HepG2 (cell line): ENCODE measurements around the gene SDC3. TPM values are rescaled to one million over a fixed set of nuclear protein-coding genes. Genes with fewer than 3 reads are reported as not detected.

Experiments
- AGO2 ChIP-seq: fragments of 200-400 bp; formaldehyde crosslinking; optimal IDR thresholded peaks from 2 replicates; pipeline ENCODE3; 2017; ENCODE audit warnings: mild to moderate bottlenecking, low read depth, low read length, moderate library complexity
- CCAR2 ChIP-seq: fragments of 200-400 bp; formaldehyde crosslinking; optimal IDR thresholded peaks from 2 replicates; pipeline ENCODE3; 2018; ENCODE audit warnings: low read depth, mild to moderate bottlenecking, low read length, moderate library complexity
- DR1 ChIP-seq: sonication (generic); formaldehyde crosslinking; IDR thresholded peaks from 2 replicates; pipeline ENCODE4 v1.8.0; 2021; ENCODE audit warnings: mild to moderate bottlenecking, missing genetic modification reagents, inconsistent platforms
- FOXP1 ChIP-seq, 2 experiments: fragments of 450-650 bp in 1 of 2; IDR thresholded peaks; 2 replicates each; pipeline ENCODE4 v1.6.1; 2017 to 2018; ENCODE audit warnings: antibody characterized with exemption in 1 of 2
- HNF4A ChIP-seq: sonication (generic); formaldehyde crosslinking; IDR thresholded peaks from 2 replicates; pipeline ENCODE4 v1.4.0; 2020; ENCODE audit warnings: missing genetic modification reagents
- MEIS2 ChIP-seq: sonication (generic); formaldehyde crosslinking; IDR thresholded peaks from 2 replicates; pipeline ENCODE4 v1.9.0; 2021; ENCODE audit warnings: mild to moderate bottlenecking, missing genetic modification reagents
- NONO ChIP-seq, 2 experiments: fragments of 450-650 bp in 1 of 2; sonication (generic) in 1 of 2; formaldehyde crosslinking in 1 of 2; IDR thresholded peaks in 1 of 2; conservative IDR thresholded peaks in 1 of 2; 2 replicates each; pipeline versions ENCODE4 v1.6.1 to v1.8.0; 2017 to 2022; ENCODE audit warnings: mild to moderate bottlenecking in 1 of 2, missing genetic modification reagents in 1 of 2, moderate library complexity in 1 of 2
- RAD21 ChIP-seq: fragments of 450-650 bp; formaldehyde crosslinking; IDR thresholded peaks from 2 replicates; pipeline ENCODE4 v1.5.0; 2020; ENCODE audit warnings: mild to moderate bottlenecking
- RARG ChIP-seq: sonication (generic); formaldehyde crosslinking; IDR thresholded peaks from 2 replicates; pipeline ENCODE4 v1.4.0; 2020; ENCODE audit warnings: low read depth, mild to moderate bottlenecking, missing genetic modification reagents
- ZBTB3 ChIP-seq: sonication (generic); formaldehyde crosslinking; IDR thresholded peaks from 2 replicates; pipeline ENCODE4 v1.4.0; 2020; ENCODE audit warnings: low read depth, mild to moderate bottlenecking, moderate library complexity, missing genetic modification reagents, borderline replicate concordance
- ZFP36L2 ChIP-seq: sonication (generic); formaldehyde crosslinking; IDR thresholded peaks from 2 replicates; pipeline ENCODE4 v1.4.0; 2020; ENCODE audit warnings: missing genetic modification reagents
- ZMYM3 ChIP-seq: sonication (generic); formaldehyde crosslinking; IDR thresholded peaks from 2 replicates; pipeline ENCODE4 v1.5.1; 2020; ENCODE audit warnings: mild to moderate bottlenecking, missing genetic modification reagents
- polyA plus RNA-seq, 8 experiments: library from polyadenylated mRNA; depleted of rRNA in 3 of 8; stranded (reverse) in 7 of 8; unstranded in 1 of 8; fragments of >200 nt; fragmentation: Illumina TruSeq in 4 of 8; extraction: Trizol in 4 of 8; gene quantifications; 2 replicates each; pipeline versions ENCODE4 v1.2.1 to v1.2.3, GENCODE V29; 2011 to 2016; ENCODE audit warnings: low read depth in 4 of 8, missing spikeins in 1 of 8, mixed read lengths in 1 of 8; ENCODE audit not compliant: insufficient read depth in 1 of 8
- total RNA-seq, 5 experiments: library from RNA; depleted of rRNA; stranded (reverse); fragments of >200 nt; fragmentation: Illumina TruSeq; extraction: Trizol; gene quantifications; 2 replicates each; pipeline ENCODE4 v1.2.3, GENCODE V29; 2016; ENCODE audit warnings: low read depth in 1 of 5
- TF ChIP-seq, protein P1 (sequence below): sonication (generic); formaldehyde crosslinking; IDR thresholded peaks from 2 replicates; pipeline ENCODE4 v1.4.0; 2020; ENCODE audit warnings: missing genetic modification reagents
- TF ChIP-seq, protein P2 (sequence below): sonication (generic); formaldehyde crosslinking; IDR thresholded peaks from 2 replicates; pipeline ENCODE4 v1.5.0; 2020; ENCODE audit warnings: mild to moderate bottlenecking, missing genetic modification reagents, moderate library complexity
- TF ChIP-seq, protein P3 (sequence below): IDR thresholded peaks from 2 replicates; pipeline ENCODE4 v1.6.1; 2012; ENCODE audit warnings: inconsistent platforms
- TF ChIP-seq, protein P4 (sequence below): sonication (generic); formaldehyde crosslinking; IDR thresholded peaks from 2 replicates; pipeline ENCODE4 v1.5.1; 2020; ENCODE audit warnings: missing genetic modification reagents, mild to moderate bottlenecking, borderline replicate concordance

Gene SDC3
- total and polyA plus RNA-seq, 2 of the 13 experiments (the other 11 are each of a cell fraction or from before 2014, with no cell fraction given), result 0.49 to 0.84 TPM

DNA sequence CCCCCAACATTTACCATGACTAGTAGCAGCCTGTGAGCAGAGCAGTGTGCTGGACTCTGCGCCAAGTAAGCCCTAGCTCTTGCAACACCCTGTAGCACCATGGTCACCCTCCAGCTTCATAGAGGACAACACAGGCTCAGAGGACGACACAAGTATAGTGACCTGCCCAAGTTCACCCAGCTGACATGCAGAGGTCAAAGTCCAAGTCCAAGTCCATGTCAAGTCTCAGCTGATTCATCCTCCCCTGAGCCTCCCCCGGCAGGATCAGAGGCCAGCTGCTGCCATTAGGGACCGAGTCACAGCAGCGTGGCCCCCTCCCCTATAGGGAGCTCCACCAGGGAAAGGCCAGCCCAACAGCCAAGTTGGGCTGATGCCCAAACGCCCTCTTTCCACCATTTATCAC lies 15.9 kb downstream of the SDC3 start (continued):
- TF ChIP-seq, protein P1, sequence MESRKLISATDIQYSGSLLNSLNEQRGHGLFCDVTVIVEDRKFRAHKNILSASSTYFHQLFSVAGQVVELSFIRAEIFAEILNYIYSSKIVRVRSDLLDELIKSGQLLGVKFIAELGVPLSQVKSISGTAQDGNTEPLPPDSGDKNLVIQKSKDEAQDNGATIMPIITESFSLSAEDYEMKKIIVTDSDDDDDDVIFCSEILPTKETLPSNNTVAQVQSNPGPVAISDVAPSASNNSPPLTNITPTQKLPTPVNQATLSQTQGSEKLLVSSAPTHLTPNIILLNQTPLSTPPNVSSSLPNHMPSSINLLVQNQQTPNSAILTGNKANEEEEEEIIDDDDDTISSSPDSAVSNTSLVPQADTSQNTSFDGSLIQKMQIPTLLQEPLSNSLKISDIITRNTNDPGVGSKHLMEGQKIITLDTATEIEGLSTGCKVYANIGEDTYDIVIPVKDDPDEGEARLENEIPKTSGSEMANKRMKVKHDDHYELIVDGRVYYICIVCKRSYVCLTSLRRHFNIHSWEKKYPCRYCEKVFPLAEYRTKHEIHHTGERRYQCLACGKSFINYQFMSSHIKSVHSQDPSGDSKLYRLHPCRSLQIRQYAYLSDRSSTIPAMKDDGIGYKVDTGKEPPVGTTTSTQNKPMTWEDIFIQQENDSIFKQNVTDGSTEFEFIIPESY (CRISPR knock-in tag), result no peak
- TF ChIP-seq, protein P2, sequence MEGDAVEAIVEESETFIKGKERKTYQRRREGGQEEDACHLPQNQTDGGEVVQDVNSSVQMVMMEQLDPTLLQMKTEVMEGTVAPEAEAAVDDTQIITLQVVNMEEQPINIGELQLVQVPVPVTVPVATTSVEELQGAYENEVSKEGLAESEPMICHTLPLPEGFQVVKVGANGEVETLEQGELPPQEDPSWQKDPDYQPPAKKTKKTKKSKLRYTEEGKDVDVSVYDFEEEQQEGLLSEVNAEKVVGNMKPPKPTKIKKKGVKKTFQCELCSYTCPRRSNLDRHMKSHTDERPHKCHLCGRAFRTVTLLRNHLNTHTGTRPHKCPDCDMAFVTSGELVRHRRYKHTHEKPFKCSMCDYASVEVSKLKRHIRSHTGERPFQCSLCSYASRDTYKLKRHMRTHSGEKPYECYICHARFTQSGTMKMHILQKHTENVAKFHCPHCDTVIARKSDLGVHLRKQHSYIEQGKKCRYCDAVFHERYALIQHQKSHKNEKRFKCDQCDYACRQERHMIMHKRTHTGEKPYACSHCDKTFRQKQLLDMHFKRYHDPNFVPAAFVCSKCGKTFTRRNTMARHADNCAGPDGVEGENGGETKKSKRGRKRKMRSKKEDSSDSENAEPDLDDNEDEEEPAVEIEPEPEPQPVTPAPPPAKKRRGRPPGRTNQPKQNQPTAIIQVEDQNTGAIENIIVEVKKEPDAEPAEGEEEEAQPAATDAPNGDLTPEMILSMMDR (CRISPR knock-in tag), result no peak
- no peak for TF ChIP-seq DR1 (CRISPR knock-in tag)
- TF ChIP-seq, protein P3, sequence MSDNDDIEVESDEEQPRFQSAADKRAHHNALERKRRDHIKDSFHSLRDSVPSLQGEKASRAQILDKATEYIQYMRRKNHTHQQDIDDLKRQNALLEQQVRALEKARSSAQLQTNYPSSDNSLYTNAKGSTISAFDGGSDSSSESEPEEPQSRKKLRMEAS, result no peak
- no peak for TF ChIP-seq AGO2
- no peak for TF ChIP-seq FOXP1 (IDR thresholded peaks at IDR 0.05)
- TF ChIP-seq FOXP1 (CRISPR knock-in tag; IDR thresholded peaks at IDR 0.05), result peak; percentile 44
- TF ChIP-seq RARG (CRISPR knock-in tag), result no peak
- TF ChIP-seq CCAR2, result no peak
- no peak for TF ChIP-seq RAD21
- peak; percentile 60; the same call in 1 of the 2 replicates for TF ChIP-seq ZMYM3 (CRISPR knock-in tag)
- TF ChIP-seq HNF4A (CRISPR knock-in tag), result peak; percentile 95
- TF ChIP-seq MEIS2 (CRISPR knock-in tag), result no peak
- TF ChIP-seq NONO (IDR thresholded peaks at IDR 0.05), result no peak
- no peak; the same call in 1 of the 2 replicates for TF ChIP-seq NONO (CRISPR knock-in tag; conservative IDR thresholded peaks at IDR 0.05)
- no peak for TF ChIP-seq ZBTB3 (CRISPR knock-in tag)
- no peak for TF ChIP-seq ZFP36L2 (CRISPR knock-in tag)
- TF ChIP-seq, protein P4, sequence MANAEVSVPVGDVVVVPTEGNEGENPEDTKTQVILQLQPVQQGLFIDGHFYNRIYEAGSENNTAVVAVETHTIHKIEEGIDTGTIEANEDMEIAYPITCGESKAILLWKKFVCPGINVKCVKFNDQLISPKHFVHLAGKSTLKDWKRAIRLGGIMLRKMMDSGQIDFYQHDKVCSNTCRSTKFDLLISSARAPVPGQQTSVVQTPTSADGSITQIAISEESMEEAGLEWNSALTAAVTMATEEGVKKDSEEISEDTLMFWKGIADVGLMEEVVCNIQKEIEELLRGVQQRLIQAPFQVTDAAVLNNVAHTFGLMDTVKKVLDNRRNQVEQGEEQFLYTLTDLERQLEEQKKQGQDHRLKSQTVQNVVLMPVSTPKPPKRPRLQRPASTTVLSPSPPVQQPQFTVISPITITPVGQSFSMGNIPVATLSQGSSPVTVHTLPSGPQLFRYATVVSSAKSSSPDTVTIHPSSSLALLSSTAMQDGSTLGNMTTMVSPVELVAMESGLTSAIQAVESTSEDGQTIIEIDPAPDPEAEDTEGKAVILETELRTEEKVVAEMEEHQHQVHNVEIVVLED (CRISPR knock-in tag), result no peak
